Measurements from ENCODE around the gene ZNF48.

ZNF48 gene

DNA sequence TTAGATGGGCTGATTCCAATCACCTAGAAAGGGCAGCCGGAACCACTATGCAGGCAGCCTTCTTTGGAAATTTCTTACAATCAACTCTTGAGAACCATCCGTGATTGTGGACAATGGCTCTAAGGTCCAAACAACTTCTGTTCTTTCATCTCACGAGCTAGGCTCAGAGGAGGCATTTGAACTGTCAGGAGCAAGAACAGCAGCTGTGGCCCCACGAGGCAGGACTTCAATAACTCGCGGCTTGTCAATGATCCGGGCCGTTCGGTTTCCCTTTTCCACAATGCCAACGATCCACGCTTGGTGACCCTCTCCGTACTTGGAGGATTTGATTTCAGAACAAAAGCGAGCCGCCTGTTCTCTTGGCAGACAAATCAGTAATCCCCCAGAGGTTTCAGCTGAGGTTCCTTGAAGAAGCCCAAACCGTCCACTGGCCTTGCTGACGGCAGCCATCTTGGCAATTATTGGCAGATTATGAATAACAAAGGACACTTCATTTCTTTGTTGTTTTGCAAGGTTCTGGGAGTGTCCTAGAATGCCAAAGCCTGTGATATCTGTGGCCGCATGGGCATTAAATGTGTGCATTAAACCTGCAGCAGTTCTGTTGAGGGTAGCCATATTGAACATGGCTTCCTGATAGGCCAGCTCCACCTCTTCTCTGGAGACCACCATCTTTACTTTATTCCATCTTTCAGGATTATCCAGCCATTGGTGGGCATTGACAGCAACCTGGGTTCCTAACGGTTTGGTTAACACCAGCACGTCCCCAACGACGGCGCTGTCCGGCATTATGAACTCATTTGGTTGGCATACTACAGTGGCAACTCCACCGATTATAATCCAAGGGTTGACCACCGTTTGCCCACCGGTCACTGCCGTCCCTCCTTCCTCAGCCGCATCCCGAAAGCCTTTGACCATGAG is 49.3 kb downstream of the ZNF48 start:
- no peak for DNase-seq

DNA sequence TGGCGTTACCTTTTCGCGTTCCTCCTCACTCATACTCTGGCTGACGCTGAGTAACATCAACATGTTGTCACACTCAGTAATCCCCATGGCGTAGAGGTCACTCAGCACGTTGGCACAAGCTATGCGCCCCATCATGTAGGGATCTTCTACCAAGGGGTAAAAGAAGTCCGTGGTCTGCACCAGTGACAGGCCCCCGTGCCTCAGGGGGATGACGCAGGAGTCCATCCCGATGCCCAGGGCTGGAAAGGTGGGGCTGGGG is 49.9 kb downstream of the ZNF48 start:
- DNase-seq = no peak

DNA sequence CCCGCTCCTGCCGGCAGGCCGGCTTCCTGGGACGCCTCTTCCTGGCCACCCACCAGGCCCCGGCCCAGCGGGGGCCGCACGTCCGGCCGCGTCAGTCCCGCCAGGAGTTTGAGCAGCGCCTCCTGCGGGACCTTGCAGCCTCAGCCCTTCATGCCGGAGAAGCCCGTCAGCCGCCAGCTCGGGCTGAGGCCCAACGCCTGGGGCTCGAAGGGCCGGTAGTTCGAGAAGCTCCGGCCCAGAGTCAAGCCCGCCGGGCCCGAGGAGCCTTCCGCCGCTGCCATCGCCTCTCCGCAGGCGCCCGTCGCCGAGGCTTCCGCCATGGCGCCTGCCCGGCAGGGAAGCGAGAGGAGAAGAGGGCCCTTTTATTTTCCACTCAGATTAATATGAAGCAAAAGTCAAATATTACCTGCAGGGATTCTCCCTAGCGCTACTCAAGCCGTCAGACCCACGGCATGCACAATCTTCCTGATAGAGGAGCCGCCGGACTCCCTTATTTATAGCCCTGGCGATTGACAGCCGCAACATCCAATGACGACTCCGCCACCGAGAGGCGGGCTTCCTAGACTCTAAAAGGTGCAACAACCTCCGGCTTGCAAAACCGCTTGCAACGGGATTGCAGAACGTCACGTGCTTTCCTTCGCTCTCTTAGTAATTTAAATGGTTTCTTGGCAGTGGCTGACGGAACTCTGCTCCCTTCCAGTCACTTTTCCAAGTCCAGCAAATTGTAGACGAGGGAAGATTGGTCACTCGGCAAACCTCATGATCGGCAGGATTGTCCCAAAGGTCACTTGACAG is 50.4 kb downstream of the ZNF48 start, which contains the start of gene SEPHS2:
Gene SEPHS2, minus strand, starts transcription at position 467 of the 795 bp plus-strand sequence. Its CDS starts 147 bp downstream, at position 320.
- DNase-seq = peak; percentile 96

DNA sequence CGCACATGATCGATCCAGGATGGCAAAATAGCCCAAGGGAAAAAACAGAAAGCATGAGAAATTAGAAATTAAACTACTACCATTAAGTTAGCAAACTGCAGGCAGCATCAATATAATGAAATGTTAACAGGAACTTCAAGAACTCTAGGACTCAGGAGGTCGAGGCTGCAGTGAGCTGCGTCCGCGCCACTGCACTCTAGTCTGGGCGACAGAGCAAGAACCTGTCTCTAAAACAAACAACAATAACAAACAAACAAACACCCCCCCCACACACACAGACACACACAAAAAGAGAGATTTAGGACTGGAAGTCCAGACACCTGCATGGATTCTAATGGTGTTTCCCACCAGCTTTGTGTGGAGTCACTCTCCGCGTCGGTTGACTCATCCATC is 51.0 kb downstream of the ZNF48 start:
- DNase-seq = no peak

DNA sequence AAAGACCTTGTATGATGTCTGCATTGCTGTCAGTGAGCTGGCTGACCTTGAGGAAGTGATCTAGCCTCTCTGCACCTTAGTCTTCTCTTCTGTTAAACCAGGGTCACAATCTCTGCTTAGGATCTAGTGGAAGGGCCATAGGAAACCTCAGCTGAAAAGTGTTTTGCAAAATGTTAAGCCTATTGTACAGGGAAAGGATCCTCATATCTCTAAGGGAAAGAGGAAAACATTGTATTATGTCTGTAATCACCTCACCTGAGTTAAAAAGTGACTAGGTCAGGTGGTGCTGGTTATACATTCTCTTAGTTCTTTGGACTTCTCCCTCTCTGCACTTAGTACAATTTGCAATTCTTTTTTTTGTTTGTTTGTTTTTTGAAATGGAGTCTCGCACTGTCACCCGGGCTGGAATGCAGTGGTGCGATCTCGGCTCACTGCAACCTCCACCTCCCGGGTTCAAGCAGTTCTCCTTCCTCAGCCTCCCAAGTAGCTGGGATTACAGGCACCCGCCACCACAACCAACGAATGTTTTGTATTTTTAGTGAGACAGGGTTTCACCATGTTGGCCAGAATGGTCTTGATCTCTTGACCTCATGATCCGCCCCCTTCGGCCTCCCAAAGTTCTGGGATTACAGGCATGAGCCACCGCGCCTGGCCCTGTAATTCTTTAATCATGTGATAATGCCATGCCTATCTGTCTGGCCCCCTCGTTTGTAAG is 52.4 kb downstream of the ZNF48 start:
- no peak for DNase-seq

DNA sequence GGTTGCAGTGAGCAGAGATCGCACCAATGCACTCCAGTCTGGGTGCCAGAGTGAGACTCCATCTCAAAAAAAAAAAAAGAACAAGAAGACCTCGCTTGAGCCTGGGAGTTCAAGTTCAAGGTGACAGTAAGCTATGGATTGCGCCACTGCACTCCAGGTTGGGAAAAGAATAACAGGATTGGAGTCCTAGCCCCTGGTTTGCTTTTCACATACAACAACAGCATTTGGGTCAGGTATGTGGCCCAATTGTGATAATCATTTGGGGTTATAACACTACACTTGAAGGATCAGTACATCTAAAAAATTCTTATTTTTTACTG is 53.9 kb downstream of the ZNF48 start:
- DNase-seq = no peak
